ENCODE data around the gene PDS5B.

The PDS5B gene

GRCh38 chr13:32733690-32734089, 147.4 kb downstream of the PDS5B start:
- no peak for DNase-seq

GRCh38 chr13:32734511-32734910, 148.3 kb downstream of the PDS5B start:
- DNase-seq = peak; percentile 19

- no peak for DNase-seq
Observed at GRCh38 chr13:32735859-32736258, 149.6 kb downstream of the PDS5B start.

GRCh38 chr13:32736648-32737047, 150.4 kb downstream of the PDS5B start:
- no peak for DNase-seq

GRCh38 chr13:32737111-32737571, 150.9 kb downstream of the PDS5B start:
- peak; percentile 58 for DNase-seq

GRCh38 chr13:32737679-32738078, 151.4 kb downstream of the PDS5B start:
- DNase-seq = no peak

- no peak for DNase-seq
Observed at GRCh38 chr13:32745509-32745908, 159.3 kb downstream of the PDS5B start.

- DNase-seq = no peak
Observed at GRCh38 chr13:32746474-32746873, 160.2 kb downstream of the PDS5B start.

GRCh38 chr13:32748305-32748704, 162.1 kb downstream of the PDS5B start:
- no peak for DNase-seq

- no peak for DNase-seq
Observed at GRCh38 chr13:32751340-32751739, 165.1 kb downstream of the PDS5B start.

GRCh38 chr13:32752311-32752710, 166.1 kb downstream of the PDS5B start:
- DNase-seq = no peak

- DNase-seq = no peak
Observed at GRCh38 chr13:32752997-32753606, 166.8 kb downstream of the PDS5B start.

GRCh38 chr13:32754179-32754578, 167.9 kb downstream of the PDS5B start:
- DNase-seq = no peak

- no peak for DNase-seq
Observed at GRCh38 chr13:32759152-32759551, 172.9 kb downstream of the PDS5B start.

- DNase-seq = no peak
Observed at GRCh38 chr13:32761472-32761871, 175.2 kb downstream of the PDS5B start.

- DNase-seq = no peak
Observed at GRCh38 chr13:32779119-32779518, 192.9 kb downstream of the PDS5B start.

GRCh38 chr13:32781906-32782305, 195.7 kb downstream of the PDS5B start:
- DNase-seq = no peak

GRCh38 chr13:32783067-32783466, 196.8 kb downstream of the PDS5B start:
- DNase-seq = peak; percentile 44

GRCh38 chr13:32790731-32791130, 204.5 kb downstream of the PDS5B start:
- DNase-seq = no peak

- peak; percentile 67 for DNase-seq
Observed at GRCh38 chr13:32791545-32792172, 205.4 kb downstream of the PDS5B start.

GRCh38 chr13:32796754-32797153, 210.5 kb downstream of the PDS5B start:
- no peak for DNase-seq

- DNase-seq = no peak
Observed at GRCh38 chr13:32802159-32802558, 215.9 kb downstream of the PDS5B start.

GRCh38 chr13:32804673-32805230, 218.5 kb downstream of the PDS5B start:
- DNase-seq = no peak

- no peak for DNase-seq
Observed at GRCh38 chr13:32811297-32811800, 225.1 kb downstream of the PDS5B start.

Measured in activated CD4-positive, alpha-beta T cell treated with anti-CD3 and anti-CD28 coated beads, Interleukin-2, Interleukin-6, amounts not matched to agents 100 ng/mL and 50 ng/mL, durations not matched to agents 16 hours and 8 hours (primary cell).